DND-41 (cell line): ENCODE measurements around the gene FOXL1.

Experiments
- ATAC-seq: fragments of 200-7000 bp; cut with Tn5 transposase; 3 replicates; pipeline ENCODE4 v1.9.1; 2021; ENCODE audit warnings: low read depth; ENCODE audit not compliant: insufficient read depth
- DNase-seq: peaks from one replicate; pipeline ENCODE4 v3.0.0-alpha.2; 2020
- H2AFZ ChIP-seq: 2 replicates; pipeline ENCODE4 v1.6.0; 2012; ENCODE audit warnings: low read depth, low read length
- H3K27ac ChIP-seq: 2 replicates; pipeline ENCODE4 v1.5.1; 2012; ENCODE audit warnings: low read length, inconsistent platforms
- H3K27me3 ChIP-seq: fragments of 200-600 bp; sonication (generic); 2 replicates; pipeline ENCODE4 v1.6.0; 2012; ENCODE audit warnings: low read length, mild to moderate bottlenecking, inconsistent platforms; ENCODE audit not compliant: insufficient read depth, poor library complexity
- H3K36me3 ChIP-seq: 2 replicates; pipeline ENCODE4 v1.5.1; 2012; ENCODE audit warnings: low read length, inconsistent platforms; ENCODE audit not compliant: insufficient read depth
- H3K4me1 ChIP-seq: 2 replicates; pipeline ENCODE4 v1.5.1; 2012; ENCODE audit warnings: mild to moderate bottlenecking, low read length; ENCODE audit not compliant: insufficient read depth
- H3K4me2 ChIP-seq: 2 replicates; pipeline ENCODE4 v1.6.0; 2012; ENCODE audit warnings: mild to moderate bottlenecking, moderate library complexity, low read length, inconsistent platforms; ENCODE audit not compliant: insufficient read depth
- H3K4me3 ChIP-seq, 2 experiments: fragments of 200-600 bp in 1 of 2; shearing (Covaris generic) in 1 of 2; 2 replicates each; pipeline ENCODE4 v1.5.1; 2012 to 2016; ENCODE audit warnings: inconsistent platforms in 2 of 2, low read length in 2 of 2, mild to moderate bottlenecking in 2 of 2, low read depth in 1 of 2, moderate library complexity in 1 of 2
- H3K79me2 ChIP-seq: 2 replicates; pipeline ENCODE4 v1.6.0; 2012; ENCODE audit warnings: low read length, inconsistent platforms; ENCODE audit not compliant: insufficient read depth
- H3K9ac ChIP-seq: 2 replicates; pipeline ENCODE4 v1.6.0; 2012; ENCODE audit warnings: low read depth, mild to moderate bottlenecking, inconsistent platforms, low read length, moderate library complexity
- H3K9me3 ChIP-seq: 2 replicates; pipeline ENCODE4 v1.5.1; 2012; ENCODE audit warnings: low read length, moderate library complexity, mild to moderate bottlenecking, inconsistent platforms; ENCODE audit not compliant: insufficient read depth, severe bottlenecking
- H4K20me1 ChIP-seq: 2 replicates; pipeline ENCODE4 v1.6.0; 2012; ENCODE audit warnings: low read length; ENCODE audit not compliant: insufficient read depth
- EZH2 ChIP-seq: IDR thresholded peaks from 3 replicates; pipeline ENCODE4 v1.6.1; 2012; ENCODE audit warnings: borderline replicate concordance, low read depth, mild to moderate bottlenecking, moderate library complexity, low read length, inconsistent platforms; ENCODE audit not compliant: severe bottlenecking
- TF ChIP-seq, protein P1 (sequence below): IDR thresholded peaks from 2 replicates; pipeline ENCODE4 v1.5.1; 2012; ENCODE audit warnings: borderline replicate concordance, low read length, moderate library complexity, mild to moderate bottlenecking; ENCODE audit not compliant: poor library complexity, severe bottlenecking; ENCODE audit errors: extremely low read depth

FOXL1 gene

DNA sequence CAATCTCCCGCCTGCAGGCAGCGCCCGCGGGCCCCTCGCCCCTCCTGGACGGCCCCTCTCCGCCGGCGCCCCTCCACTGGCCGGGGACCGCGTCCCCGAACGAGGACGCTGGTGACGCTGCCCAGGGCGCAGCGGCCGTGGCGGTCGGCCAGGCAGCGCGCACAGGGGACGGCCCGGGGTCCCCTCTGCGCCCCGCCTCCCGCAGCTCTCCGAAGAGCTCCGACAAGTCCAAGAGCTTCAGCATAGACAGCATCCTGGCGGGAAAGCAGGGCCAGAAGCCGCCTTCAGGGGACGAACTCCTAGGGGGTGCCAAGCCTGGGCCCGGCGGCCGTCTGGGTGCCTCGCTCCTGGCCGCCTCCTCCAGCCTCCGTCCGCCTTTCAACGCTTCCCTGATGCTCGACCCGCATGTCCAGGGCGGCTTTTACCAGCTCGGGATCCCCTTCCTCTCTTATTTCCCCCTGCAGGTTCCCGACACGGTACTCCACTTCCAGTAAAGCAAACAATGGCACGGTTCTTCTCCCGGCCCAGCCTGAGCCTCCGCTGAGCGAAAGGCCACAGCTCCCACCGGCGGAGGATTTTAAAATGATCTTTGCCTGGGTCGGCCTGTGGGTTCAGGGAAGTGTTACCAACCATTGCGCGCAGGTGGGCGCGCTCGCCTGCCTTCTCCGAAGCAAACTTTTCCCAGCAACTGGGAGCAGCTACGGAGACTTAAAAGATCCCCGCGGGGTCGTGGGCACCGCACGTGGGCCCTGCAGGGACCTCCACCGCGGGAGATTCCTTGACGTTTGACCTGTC, 1.1 kb downstream of the FOXL1 start:
- Histone ChIP-seq H3K79me2 (no peaks in the 10 kb centered on the region), H3K36me3 (no peaks in the 10 kb centered on the region), H3K4me3 (no peak overlapping the region), H3K4me2 (no peak overlapping the region), H3K27ac (no peak overlapping the region), H2AFZ (no peak overlapping the region), H3K27me3 (no peaks in the 10 kb centered on the region), H3K9ac (no peak overlapping the region), H4K20me1 (no peaks in the 10 kb centered on the region), H3K4me1 (no peaks in the 10 kb centered on the region), H3K9me3 (no peaks in the 10 kb centered on the region)
- ATAC-seq (no peak), DNase-seq (no peak)
- TF ChIP-seq, protein P1, sequence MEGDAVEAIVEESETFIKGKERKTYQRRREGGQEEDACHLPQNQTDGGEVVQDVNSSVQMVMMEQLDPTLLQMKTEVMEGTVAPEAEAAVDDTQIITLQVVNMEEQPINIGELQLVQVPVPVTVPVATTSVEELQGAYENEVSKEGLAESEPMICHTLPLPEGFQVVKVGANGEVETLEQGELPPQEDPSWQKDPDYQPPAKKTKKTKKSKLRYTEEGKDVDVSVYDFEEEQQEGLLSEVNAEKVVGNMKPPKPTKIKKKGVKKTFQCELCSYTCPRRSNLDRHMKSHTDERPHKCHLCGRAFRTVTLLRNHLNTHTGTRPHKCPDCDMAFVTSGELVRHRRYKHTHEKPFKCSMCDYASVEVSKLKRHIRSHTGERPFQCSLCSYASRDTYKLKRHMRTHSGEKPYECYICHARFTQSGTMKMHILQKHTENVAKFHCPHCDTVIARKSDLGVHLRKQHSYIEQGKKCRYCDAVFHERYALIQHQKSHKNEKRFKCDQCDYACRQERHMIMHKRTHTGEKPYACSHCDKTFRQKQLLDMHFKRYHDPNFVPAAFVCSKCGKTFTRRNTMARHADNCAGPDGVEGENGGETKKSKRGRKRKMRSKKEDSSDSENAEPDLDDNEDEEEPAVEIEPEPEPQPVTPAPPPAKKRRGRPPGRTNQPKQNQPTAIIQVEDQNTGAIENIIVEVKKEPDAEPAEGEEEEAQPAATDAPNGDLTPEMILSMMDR = no peak
- no peak for TF ChIP-seq EZH2

DNA sequence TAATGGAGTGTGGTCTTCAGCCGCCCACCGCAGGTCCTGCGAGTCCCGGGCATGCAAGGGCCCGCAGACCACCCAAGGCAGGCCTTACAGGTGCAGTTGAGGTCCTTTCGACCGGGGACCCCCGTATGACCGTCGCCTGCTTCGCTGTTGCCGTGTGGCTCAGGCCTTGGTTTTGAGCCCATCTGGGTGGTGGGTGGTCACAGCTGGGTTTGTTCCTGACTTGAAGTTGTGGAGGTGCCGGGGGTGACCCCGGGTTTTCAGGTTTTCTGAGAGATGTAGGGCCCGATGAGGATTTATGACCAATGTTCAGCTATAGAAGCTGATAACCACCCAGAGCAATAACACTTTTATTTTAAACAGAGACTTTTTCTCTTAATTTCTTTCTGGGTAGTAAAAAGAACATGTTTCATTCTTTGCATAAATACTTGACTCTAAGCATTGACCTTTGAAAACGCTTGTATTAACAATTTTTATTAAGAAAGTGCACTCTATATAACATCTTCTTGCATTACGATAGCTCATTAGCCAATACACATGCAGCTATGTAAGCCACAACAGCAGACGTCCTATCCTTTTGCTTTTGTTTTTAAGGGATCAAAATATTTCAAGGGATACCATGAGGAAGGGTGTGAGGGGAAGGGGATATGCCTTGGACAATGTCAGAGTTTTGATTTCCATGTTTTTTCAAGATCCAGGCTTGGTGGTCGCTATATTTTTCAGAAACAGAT, 1.9 kb downstream of the FOXL1 start:
- Histone ChIP-seq H4K20me1 (no peaks in the 10 kb centered on the region), H3K27ac (no peak overlapping the region), H3K4me3 (no peak overlapping the region), H3K36me3 (no peaks in the 10 kb centered on the region), H3K27me3 (no peaks in the 10 kb centered on the region), H3K79me2 (no peaks in the 10 kb centered on the region), H3K9ac (no peak overlapping the region), H3K9me3 (no peaks in the 10 kb centered on the region), H2AFZ (no peak overlapping the region), H3K4me2 (no peak overlapping the region), H3K4me1 (no peaks in the 10 kb centered on the region)
- TF ChIP-seq, protein P1 = no peak
- no peak for TF ChIP-seq EZH2
- ATAC-seq = no peak
- DNase-seq = no peak

DNA sequence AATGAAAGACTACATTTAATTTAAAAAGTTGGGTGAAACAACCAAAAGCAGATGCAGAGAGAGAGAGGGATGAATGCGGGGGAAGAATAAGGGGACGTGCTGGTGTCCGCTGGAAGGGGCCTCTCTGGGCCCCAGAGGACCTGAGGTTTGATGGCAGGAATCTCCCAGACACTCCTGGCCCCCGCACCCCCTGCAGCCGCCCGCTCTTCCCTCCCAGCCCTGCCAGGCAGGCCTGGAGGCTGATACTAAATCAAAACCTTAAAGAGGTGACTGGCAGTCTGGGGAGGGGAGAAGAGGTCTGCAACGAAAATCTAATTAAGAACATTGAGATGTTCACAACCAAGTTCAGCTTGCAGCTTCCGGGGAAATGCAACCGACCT, 2.4 kb downstream of the FOXL1 start:
- Histone ChIP-seq H3K4me2 (no peak overlapping the region), H3K4me1 (no peaks in the 10 kb centered on the region), H3K79me2 (no peaks in the 10 kb centered on the region), H3K9ac (no peak overlapping the region), H2AFZ (no peak overlapping the region), H3K36me3 (no peaks in the 10 kb centered on the region), H3K9me3 (no peaks in the 10 kb centered on the region), H3K27me3 (no peaks in the 10 kb centered on the region), H3K27ac (no peak overlapping the region), H3K4me3 (no peak overlapping the region), H4K20me1 (no peaks in the 10 kb centered on the region)
- no peak for DNase-seq
- ATAC-seq = no peak
- TF ChIP-seq, protein P1 = no peak
